ENCODE measurements around the gene MED27. TPM values are rescaled to one million over a fixed set of nuclear protein-coding genes. Genes with fewer than 3 reads are reported as not detected.

Gene MED27
- total RNA-seq, 4 donors from 2014 or later, result 10.9 to 23.1 (median 13.5) TPM

GRCh38 chr9:131864531-131864930, 215.1 kb downstream of the MED27 start:
- TF ChIP-seq CTCF (IDR thresholded peaks at IDR 0.05), result no peak
- no peak for ATAC-seq (ENCODE audit: low FRiP score)
- DNase-seq (ENCODE audit: low spot score), result no peak

- no peak for ATAC-seq (ENCODE audit: low FRiP score)
- no peak for DNase-seq (ENCODE audit: low spot score)
- no peak for TF ChIP-seq CTCF (IDR thresholded peaks at IDR 0.05)
These were observed 216.3 kb downstream of the MED27 start for GRCh38 chr9:131863306-131863896.

GRCh38 chr9:131862261-131862660, 217.4 kb downstream of the MED27 start:
- no peak for ATAC-seq (ENCODE audit: low FRiP score)
- DNase-seq (ENCODE audit: low spot score), result no peak
- TF ChIP-seq CTCF (IDR thresholded peaks at IDR 0.05), result no peak

GRCh38 chr9:131860430-131860829, 219.2 kb downstream of the MED27 start:
- DNase-seq (ENCODE audit: low spot score) (no peak), ATAC-seq (ENCODE audit: low FRiP score) (no peak)
- no peak for TF ChIP-seq CTCF (IDR thresholded peaks at IDR 0.05)

- TF ChIP-seq CTCF (IDR thresholded peaks at IDR 0.05), result no peak
- ATAC-seq (ENCODE audit: low FRiP score), result no peak
- no peak for DNase-seq (ENCODE audit: low spot score)
These were observed 221.5 kb downstream of the MED27 start for GRCh38 chr9:131858147-131858546.

GRCh38 chr9:131856105-131856504, 223.6 kb downstream of the MED27 start:
- ATAC-seq (ENCODE audit: low FRiP score), result no peak
- TF ChIP-seq CTCF (IDR thresholded peaks at IDR 0.05), result no peak
- no peak for DNase-seq (ENCODE audit: low spot score)

- ATAC-seq (ENCODE audit: low FRiP score) (no peak), DNase-seq (ENCODE audit: low spot score) (no peak)
- no peak for TF ChIP-seq CTCF (IDR thresholded peaks at IDR 0.05)
These were observed 224.6 kb downstream of the MED27 start for GRCh38 chr9:131854896-131855613.

Measured in omental fat pad (tissue), 4 donors.